HUES48 (cell line): ENCODE data around the gene DIDO1.
"Not testable (repeated sequence)": the region's sequence is repeated elsewhere in the genome, so short reads cannot be mapped to it uniquely, and the experiment has no call there.

Source experiments
- H3K27ac ChIP-seq: one replicate; pipeline ENCODE4 v1.7.0; 2013; ENCODE audit warnings: low read depth, low read length, inconsistent platforms
- H3K27me3 ChIP-seq: 2 replicates; pipeline ENCODE4 v1.6.1; 2013; ENCODE audit warnings: mild to moderate bottlenecking, low read length; ENCODE audit not compliant: control insufficient read depth, insufficient read depth
- H3K36me3 ChIP-seq: 2 replicates; pipeline ENCODE4 v1.6.1; 2013; ENCODE audit warnings: low read length; ENCODE audit not compliant: control insufficient read depth, insufficient read depth
- H3K4me1 ChIP-seq: 2 replicates; pipeline ENCODE4 v1.6.1; 2013; ENCODE audit warnings: mild to moderate bottlenecking, low read length; ENCODE audit not compliant: control insufficient read depth, insufficient read depth
- H3K4me3 ChIP-seq: 2 replicates; pipeline ENCODE4 v1.5.1; 2013; ENCODE audit warnings: mild to moderate bottlenecking, low read depth, low read length
- H3K9ac ChIP-seq: 2 replicates; pipeline ENCODE4 v1.6.1; 2013; ENCODE audit warnings: mild to moderate bottlenecking, low read depth, low read length, moderate library complexity
- H3K9me3 ChIP-seq: 2 replicates; pipeline ENCODE4 v1.6.1; 2013; ENCODE audit warnings: low read length; ENCODE audit not compliant: control insufficient read depth, insufficient read depth

The DIDO1 gene

DNA sequence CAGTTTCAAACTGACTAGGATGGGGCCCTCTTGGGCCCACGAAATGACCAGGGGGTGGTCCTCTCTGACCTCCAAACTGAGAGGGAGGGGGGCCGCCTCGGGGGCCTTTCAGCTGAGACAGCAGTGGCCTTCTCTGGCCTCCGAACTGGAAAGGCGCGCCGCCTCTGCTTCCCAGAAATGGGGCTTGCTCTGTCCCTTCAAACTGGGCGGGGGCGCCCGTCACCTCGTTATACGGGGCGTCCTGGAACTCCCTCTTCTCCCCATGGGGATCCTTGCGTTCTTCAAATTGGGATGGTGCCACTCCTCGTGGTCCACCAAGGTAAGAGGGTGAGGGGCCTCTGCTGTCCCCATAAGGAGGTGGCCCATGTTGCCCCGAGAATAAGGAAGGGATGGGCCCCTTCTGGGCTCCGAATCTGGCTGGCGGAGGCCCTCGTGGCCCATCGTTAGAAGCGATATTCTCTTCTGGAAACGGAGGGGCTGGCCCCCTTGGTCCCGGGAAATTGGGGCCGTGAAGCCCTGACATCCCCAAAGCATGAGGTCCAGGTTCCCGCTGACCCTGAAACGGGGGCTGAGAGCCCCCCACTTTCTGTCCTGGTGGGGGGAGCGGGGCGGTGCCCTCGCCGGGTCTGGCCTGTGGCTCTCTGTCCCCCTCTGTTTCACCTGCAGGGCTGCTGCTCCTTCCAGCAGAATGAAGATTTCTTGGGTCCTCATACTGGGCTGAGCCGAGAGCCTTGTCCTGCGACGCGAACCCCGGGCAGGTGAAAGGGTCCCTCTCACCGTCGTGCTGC is 46.0 kb downstream of the DIDO1 start:
- Histone ChIP-seq H3K4me1 (peaks cover 30% of the 10 kb centered on the region), H3K9me3 (no peaks in the 10 kb centered on the region), H3K9ac (no peak overlapping the region), H3K4me3 (no peak overlapping the region), H3K36me3 (peaks cover 3% of the 10 kb centered on the region; the same call in 1 of the 2 replicates), H3K27me3 (no peaks in the 10 kb centered on the region), H3K27ac (no peak overlapping the region)

GRCh38 chr20:62879275-62880146 is 46.8 kb downstream of the DIDO1 start:
- Histone ChIP-seq H3K36me3 (peaks cover 3% of the 10 kb centered on the region; the same call in 1 of the 2 replicates), H3K27me3 (no peaks in the 10 kb centered on the region), H3K27ac (no peak overlapping the region), H3K4me3 (peak overlapping the region; percentile 11; the same call in 1 of the 2 replicates), H3K9me3 (no peaks in the 10 kb centered on the region), H3K4me1 (peaks cover 22% of the 10 kb centered on the region), H3K9ac (no peak overlapping the region)

DNA sequence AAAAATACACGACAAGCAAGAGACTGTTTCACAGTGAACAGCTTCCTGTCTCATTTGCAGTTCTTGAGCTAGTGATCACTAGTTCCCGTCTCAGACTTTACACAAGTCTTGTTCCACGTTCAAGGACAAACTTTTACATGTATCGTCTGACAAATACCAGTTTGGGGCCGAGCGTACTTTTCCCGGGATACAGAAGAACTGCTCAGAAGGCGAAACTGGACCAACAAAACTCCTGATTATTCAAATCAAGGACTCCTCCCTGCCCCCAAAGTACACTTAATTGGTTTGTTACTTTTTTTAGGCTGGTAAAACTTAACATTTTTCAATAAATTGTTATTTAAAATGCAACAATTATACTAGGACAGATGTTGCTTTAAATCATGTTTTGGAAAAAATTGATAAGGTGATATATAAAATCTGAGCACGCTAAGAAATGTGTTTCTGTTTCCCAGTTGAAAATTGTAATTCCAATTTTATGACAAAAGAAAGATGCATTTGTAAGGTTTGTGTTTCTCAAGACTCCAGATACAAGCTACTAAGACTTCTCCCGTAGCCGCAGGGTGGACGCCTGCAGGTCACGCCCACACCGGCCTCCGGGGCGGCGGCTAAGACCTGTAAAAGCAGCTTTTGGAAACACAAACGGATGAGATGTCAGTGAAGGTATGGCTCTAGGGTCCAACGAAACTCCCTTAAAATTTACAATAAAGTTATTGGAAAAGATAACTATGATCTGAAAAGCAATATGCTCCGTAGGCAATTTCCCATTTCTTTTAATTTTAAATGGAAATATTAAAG is 47.9 kb downstream of the DIDO1 start:
- no peak overlapping the region for H3K27ac ChIP-seq
- no peaks in the 10 kb centered on the region for H3K27me3 ChIP-seq
- no peak overlapping the region for H3K9ac ChIP-seq
- peaks cover 3% of the 10 kb centered on the region; the same call in 1 of the 2 replicates for H3K36me3 ChIP-seq
- peaks cover 16% of the 10 kb centered on the region for H3K4me1 ChIP-seq
- no peaks in the 10 kb centered on the region for H3K9me3 ChIP-seq
- H3K4me3 ChIP-seq: peak overlapping the region; percentile 11; the same call in 1 of the 2 replicates

- Histone ChIP-seq H3K4me3 (no peak overlapping the region), H3K27ac (no peak overlapping the region), H3K9me3 (no peaks in the 10 kb centered on the region), H3K4me1 (peaks cover 16% of the 10 kb centered on the region), H3K9ac (no peak overlapping the region), H3K27me3 (no peaks in the 10 kb centered on the region), H3K36me3 (no peaks in the 10 kb centered on the region; the same call in 1 of the 2 replicates)
These were observed 49.1 kb downstream of the DIDO1 start for GRCh38 chr20:62876902-62877816.

DNA sequence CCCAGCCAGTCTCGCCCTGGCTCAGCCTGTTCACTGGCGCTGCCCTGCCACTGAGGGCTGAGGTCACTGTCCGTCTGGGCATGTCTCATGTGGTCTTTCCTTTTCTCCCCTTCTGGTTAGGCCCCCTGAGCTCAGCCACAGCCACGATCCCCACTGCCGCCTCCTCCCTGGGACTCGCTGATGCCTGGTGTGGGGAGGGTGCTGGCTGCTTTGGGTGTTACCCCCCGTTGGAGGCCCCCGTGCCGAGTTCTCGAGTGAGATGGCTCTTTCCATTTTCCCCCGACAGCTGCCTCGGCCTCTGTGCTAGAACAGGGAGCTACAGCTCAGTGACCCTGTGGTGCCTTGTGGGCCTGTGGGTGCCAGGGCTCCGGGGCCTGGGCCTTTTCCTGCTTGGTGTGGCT is 49.8 kb downstream of the DIDO1 start:
- Histone ChIP-seq H3K9me3 (no peaks in the 10 kb centered on the region), H3K36me3 (no peaks in the 10 kb centered on the region), H3K27ac (no peak overlapping the region), H3K9ac (no peak overlapping the region), H3K4me1 (peaks cover 16% of the 10 kb centered on the region), H3K4me3 (no peak overlapping the region), H3K27me3 (no peaks in the 10 kb centered on the region)

DNA sequence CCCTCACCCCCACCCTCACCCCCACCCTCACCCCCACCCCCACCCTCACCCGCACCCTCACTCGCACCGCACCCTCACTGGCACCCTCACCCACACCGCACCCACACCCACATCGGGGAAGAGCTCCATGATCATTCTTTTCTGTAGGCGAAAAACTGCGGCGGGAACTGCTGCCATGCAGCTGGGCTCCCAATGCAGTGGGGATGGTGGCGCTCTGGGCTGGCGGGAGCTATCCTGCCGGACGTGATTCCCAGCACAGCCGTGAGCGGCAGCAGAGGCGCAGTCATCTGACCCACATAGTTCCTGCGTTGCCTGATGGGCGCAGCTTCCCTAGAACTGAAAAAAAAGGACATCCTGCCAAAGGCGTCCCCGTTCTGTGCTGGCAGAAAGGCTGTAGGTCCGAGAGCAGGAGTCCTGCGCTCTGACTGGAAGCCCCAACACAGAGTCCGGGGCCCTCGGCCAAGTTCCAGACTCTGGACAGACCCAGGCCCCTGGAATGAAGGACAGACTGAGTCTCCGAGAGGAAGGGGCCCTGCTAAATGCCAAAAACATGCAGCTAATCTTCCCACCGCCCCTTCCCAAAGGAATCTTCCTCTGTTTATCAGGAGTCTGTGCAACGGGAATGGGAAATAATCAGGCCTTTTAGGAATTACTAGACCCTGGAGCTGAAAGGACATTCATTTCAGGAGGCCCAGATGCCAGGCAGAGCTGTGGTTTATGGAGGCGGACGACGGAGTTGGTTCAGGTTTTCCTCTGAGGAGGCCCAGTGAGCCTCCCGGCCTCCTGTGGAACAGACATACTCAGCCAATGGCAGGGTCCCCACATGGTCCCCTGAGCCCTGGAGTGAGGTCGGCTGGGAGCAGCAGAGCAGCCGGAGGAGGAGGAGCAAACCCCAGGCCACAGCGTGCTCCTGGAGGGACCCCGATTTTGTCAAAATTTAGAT is 50.6 kb downstream of the DIDO1 start:
- Histone ChIP-seq H3K4me3 (no peak overlapping the region), H3K36me3 (no peaks in the 10 kb centered on the region), H3K27ac (peak overlapping the region; percentile 80), H3K9ac (no peak overlapping the region), H3K27me3 (no peaks in the 10 kb centered on the region), H3K9me3 (no peaks in the 10 kb centered on the region), H3K4me1 (peaks cover 16% of the 10 kb centered on the region)

- H3K9me3 ChIP-seq: no peaks in the 10 kb centered on the region
- no peak overlapping the region for H3K9ac ChIP-seq
- H3K4me3 ChIP-seq: no peak overlapping the region
- no peaks in the 10 kb centered on the region for H3K36me3 ChIP-seq
- H3K27ac ChIP-seq: no peak overlapping the region
- H3K27me3 ChIP-seq: no peaks in the 10 kb centered on the region
- peaks cover 16% of the 10 kb centered on the region for H3K4me1 ChIP-seq
These were observed 51.4 kb downstream of the DIDO1 start for GRCh38 chr20:62874964-62875344.

GRCh38 chr20:62873681-62874031 is 52.6 kb downstream of the DIDO1 start:
- not testable (repeated sequence) for H3K36me3 ChIP-seq, H3K4me3 ChIP-seq, H3K27me3 ChIP-seq, H3K4me1 ChIP-seq, H3K9ac ChIP-seq, H3K27ac ChIP-seq, H3K9me3 ChIP-seq

DNA sequence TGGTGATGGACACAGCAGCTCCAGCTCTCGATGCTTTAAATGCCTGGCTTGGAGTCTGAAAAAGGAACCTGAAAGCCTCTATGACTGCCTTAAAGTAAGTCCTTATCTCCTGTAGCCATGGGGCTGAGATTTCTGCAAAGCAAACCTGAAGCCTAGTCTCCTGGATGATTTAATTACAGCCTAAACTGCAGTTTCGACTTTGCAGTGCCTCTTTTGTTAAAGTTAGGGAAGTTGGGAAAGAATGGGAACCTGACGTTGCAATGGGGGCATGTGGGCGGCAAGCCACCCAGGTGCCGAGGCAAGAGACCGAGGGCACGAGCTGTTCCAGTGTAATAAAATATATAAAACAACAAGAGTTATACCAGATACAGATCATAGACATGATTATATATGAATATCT is 53.0 kb downstream of the DIDO1 start:
- no peaks in the 10 kb centered on the region for H3K36me3 ChIP-seq
- H3K4me3 ChIP-seq: no peak overlapping the region
- no peak overlapping the region for H3K9ac ChIP-seq
- peaks cover 5% of the 10 kb centered on the region for H3K4me1 ChIP-seq
- no peaks in the 10 kb centered on the region for H3K9me3 ChIP-seq
- no peak overlapping the region for H3K27ac ChIP-seq
- no peaks in the 10 kb centered on the region for H3K27me3 ChIP-seq
